Measurements from ENCODE around the gene CASKIN1. TPM values are rescaled to one million over a fixed set of nuclear protein-coding genes. Genes with fewer than 3 reads are reported as not detected.

The CASKIN1 gene
- total RNA-seq, 2 donors from 2014 or later: not detected

DNA sequence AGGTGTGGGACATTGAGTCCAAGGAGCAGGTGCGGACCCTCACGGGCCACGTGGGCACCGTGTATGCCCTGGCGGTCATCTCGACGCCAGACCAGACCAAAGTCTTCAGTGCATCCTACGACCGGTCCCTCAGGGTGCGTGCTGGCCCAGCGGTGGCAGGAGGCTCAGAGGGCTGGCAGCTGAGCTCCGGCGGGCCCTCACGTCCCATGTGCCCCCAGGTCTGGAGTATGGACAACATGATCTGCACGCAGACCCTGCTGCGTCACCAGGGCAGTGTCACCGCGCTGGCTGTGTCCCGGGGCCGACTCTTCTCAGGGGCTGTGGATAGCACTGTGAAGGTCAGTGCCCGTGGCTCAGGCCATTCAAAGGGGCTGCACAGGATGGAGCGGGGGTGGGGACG, 20.4 kb downstream of the CASKIN1 start:
- DNase-seq (ENCODE audit: low spot score) (no peak), ATAC-seq (ENCODE audit: insufficient number of reproducible peaks, low FRiP score, low read depth) (no peak)

GRCh38 chr16:2175454-2175853, 21.0 kb downstream of the CASKIN1 start:
- no peaks in the 10 kb centered on the region for H3K27me3 ChIP-seq (replicated peaks; ENCODE audit: insufficient read depth)
- no peak for ATAC-seq (ENCODE audit: insufficient number of reproducible peaks, low FRiP score, low read depth)
- no peaks in the 10 kb centered on the region for H3K9me3 ChIP-seq
- no peak overlapping the region for H3K4me3 ChIP-seq
- H3K4me1 ChIP-seq (ENCODE audit: control insufficient read depth in 1 of 2, low read depth in 2 of 2): no peaks in the 10 kb centered on the region
- no peak for DNase-seq (ENCODE audit: low spot score)
- H3K36me3 ChIP-seq: peaks cover 39% of the 10 kb centered on the region
- TF ChIP-seq, protein P1, sequence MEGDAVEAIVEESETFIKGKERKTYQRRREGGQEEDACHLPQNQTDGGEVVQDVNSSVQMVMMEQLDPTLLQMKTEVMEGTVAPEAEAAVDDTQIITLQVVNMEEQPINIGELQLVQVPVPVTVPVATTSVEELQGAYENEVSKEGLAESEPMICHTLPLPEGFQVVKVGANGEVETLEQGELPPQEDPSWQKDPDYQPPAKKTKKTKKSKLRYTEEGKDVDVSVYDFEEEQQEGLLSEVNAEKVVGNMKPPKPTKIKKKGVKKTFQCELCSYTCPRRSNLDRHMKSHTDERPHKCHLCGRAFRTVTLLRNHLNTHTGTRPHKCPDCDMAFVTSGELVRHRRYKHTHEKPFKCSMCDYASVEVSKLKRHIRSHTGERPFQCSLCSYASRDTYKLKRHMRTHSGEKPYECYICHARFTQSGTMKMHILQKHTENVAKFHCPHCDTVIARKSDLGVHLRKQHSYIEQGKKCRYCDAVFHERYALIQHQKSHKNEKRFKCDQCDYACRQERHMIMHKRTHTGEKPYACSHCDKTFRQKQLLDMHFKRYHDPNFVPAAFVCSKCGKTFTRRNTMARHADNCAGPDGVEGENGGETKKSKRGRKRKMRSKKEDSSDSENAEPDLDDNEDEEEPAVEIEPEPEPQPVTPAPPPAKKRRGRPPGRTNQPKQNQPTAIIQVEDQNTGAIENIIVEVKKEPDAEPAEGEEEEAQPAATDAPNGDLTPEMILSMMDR (IDR thresholded peaks at IDR 0.05): no peak
- H3K27ac ChIP-seq: no peak overlapping the region

More for the DNA sequence above, 20.4 kb downstream of the CASKIN1 start:
- Histone ChIP-seq H3K36me3 (peaks cover 39% of the 10 kb centered on the region), H3K9me3 (no peaks in the 10 kb centered on the region), H3K27me3 (replicated peaks; ENCODE audit: insufficient read depth) (no peaks in the 10 kb centered on the region), H3K4me1 (ENCODE audit: control insufficient read depth in 1 of 2, low read depth in 2 of 2) (no peaks in the 10 kb centered on the region), H3K27ac (no peak overlapping the region), H3K4me3 (no peak overlapping the region)
- TF ChIP-seq, protein P1 (IDR thresholded peaks at IDR 0.05): no peak

- no peaks in the 10 kb centered on the region for H3K4me1 ChIP-seq (ENCODE audit: control insufficient read depth in 1 of 2, low read depth in 2 of 2)
- H3K27ac ChIP-seq: no peak overlapping the region
- DNase-seq (ENCODE audit: low spot score) (no peak), ATAC-seq (ENCODE audit: insufficient number of reproducible peaks, low FRiP score, low read depth) (no peak)
- TF ChIP-seq, protein P1 (IDR thresholded peaks at IDR 0.05): no peak
- H3K36me3 ChIP-seq: peaks cover 39% of the 10 kb centered on the region
- no peaks in the 10 kb centered on the region for H3K27me3 ChIP-seq (replicated peaks; ENCODE audit: insufficient read depth)
- H3K9me3 ChIP-seq: no peaks in the 10 kb centered on the region
- H3K4me3 ChIP-seq: no peak overlapping the region
Observed at GRCh38 chr16:2174396-2175131, 21.8 kb downstream of the CASKIN1 start.

- H3K4me3 ChIP-seq: no peak overlapping the region
- no peaks in the 10 kb centered on the region for H3K9me3 ChIP-seq
- ATAC-seq (ENCODE audit: insufficient number of reproducible peaks, low FRiP score, low read depth) (no peak), DNase-seq (ENCODE audit: low spot score) (no peak)
- H3K27ac ChIP-seq: no peak overlapping the region
- H3K36me3 ChIP-seq: peaks cover 42% of the 10 kb centered on the region
- TF ChIP-seq, protein P1 (IDR thresholded peaks at IDR 0.05): no peak
- no peaks in the 10 kb centered on the region for H3K27me3 ChIP-seq (replicated peaks; ENCODE audit: insufficient read depth)
- H3K4me1 ChIP-seq (ENCODE audit: control insufficient read depth in 1 of 2, low read depth in 2 of 2): no peaks in the 10 kb centered on the region
Observed at GRCh38 chr16:2173916-2174315, 22.5 kb downstream of the CASKIN1 start.

- ATAC-seq (ENCODE audit: insufficient number of reproducible peaks, low FRiP score, low read depth): no peak
- Histone ChIP-seq H3K4me3 (no peak overlapping the region), H3K4me1 (ENCODE audit: control insufficient read depth in 1 of 2, low read depth in 2 of 2) (no peaks in the 10 kb centered on the region), H3K27me3 (replicated peaks; ENCODE audit: insufficient read depth) (no peaks in the 10 kb centered on the region), H3K27ac (no peak overlapping the region), H3K9me3 (no peaks in the 10 kb centered on the region), H3K36me3 (peaks cover 43% of the 10 kb centered on the region)
- TF ChIP-seq, protein P1 (IDR thresholded peaks at IDR 0.05): no peak
- no peak for DNase-seq (ENCODE audit: low spot score)
Observed at GRCh38 chr16:2173366-2173765, 23.0 kb downstream of the CASKIN1 start.
